CD14-positive monocyte (primary cell): Measurements from ENCODE around the gene MT1E. TPM values are rescaled to one million over a fixed set of nuclear protein-coding genes. Genes with fewer than 3 reads are reported as not detected.

ENCODE experiments used
- DNase-seq, 3 donors: peaks; one replicate each; pipeline ENCODE4 v3.0.0-alpha.2; 2011 to 2022
- H2AFZ ChIP-seq: 2 replicates; pipeline ENCODE4 v1.6.0; 2012; ENCODE audit warnings: mild to moderate bottlenecking, low read depth, low read length, inconsistent platforms; ENCODE audit not compliant: insufficient read depth, poor library complexity, severe bottlenecking
- H3K27ac ChIP-seq, 2 donors: 1 replicate in 1 of 2; 2 replicates in 1 of 2; pipeline ENCODE4 v1.5.1; 2012 to 2013; ENCODE audit warnings: low read length in 2 of 2, control low read depth in 1 of 2, inconsistent platforms in 1 of 2, low read depth in 1 of 2, mild to moderate bottlenecking in 1 of 2
- H3K27me3 ChIP-seq, 2 donors: one replicate each; pipeline versions ENCODE4 v1.6.0 to v1.6.1; 2011 to 2013; ENCODE audit warnings: low read length in 2 of 2; ENCODE audit not compliant: control insufficient read depth in 2 of 2, insufficient read depth in 2 of 2
- H3K36me3 ChIP-seq, 2 donors: replicated peaks in 1 of 2; 1 replicate in 1 of 2; 2 replicates in 1 of 2; pipeline versions ENCODE4 v1.5.1 to v1.6.1; 2012 to 2013; ENCODE audit warnings: low read length in 2 of 2, control low read depth in 1 of 2, inconsistent platforms in 1 of 2, mild to moderate bottlenecking in 1 of 2; ENCODE audit not compliant: insufficient read depth in 2 of 2, control insufficient read depth in 1 of 2
- H3K4me1 ChIP-seq, 2 donors: 1 replicate in 1 of 2; 2 replicates in 1 of 2; pipeline versions ENCODE4 v1.5.1 to v1.6.1; 2012 to 2013; ENCODE audit warnings: low read length in 2 of 2, control low read depth in 1 of 2, inconsistent platforms in 1 of 2, mild to moderate bottlenecking in 1 of 2, moderate library complexity in 1 of 2; ENCODE audit not compliant: insufficient read depth in 2 of 2, control insufficient read depth in 1 of 2
- H3K4me2 ChIP-seq: replicated peaks from 2 replicates; pipeline ENCODE3; 2012; ENCODE audit warnings: low read length, moderate library complexity, mild to moderate bottlenecking; ENCODE audit not compliant: poor library complexity, severe bottlenecking; ENCODE audit errors: extremely low read depth
- H3K4me3 ChIP-seq, 3 experiments: fragments of 200-600 bp in 1 of 3; sonication (generic) in 1 of 3; replicated peaks in 1 of 3; 1 replicate in 2 of 3; 2 replicates in 1 of 3; pipeline ENCODE4 v1.5.1; 2011 to 2013; ENCODE audit warnings: low read length in 3 of 3, mild to moderate bottlenecking in 3 of 3, control low read depth in 2 of 3, low read depth in 2 of 3, inconsistent platforms in 1 of 3, moderate library complexity in 1 of 3
- H3K79me2 ChIP-seq: 2 replicates; pipeline ENCODE4 v1.6.0; 2012; ENCODE audit warnings: mild to moderate bottlenecking, control low read depth, inconsistent platforms, low read length, moderate library complexity; ENCODE audit not compliant: insufficient read depth
- H3K9ac ChIP-seq: 2 replicates; pipeline ENCODE4 v1.6.0; 2017; ENCODE audit warnings: low read length, mild to moderate bottlenecking; ENCODE audit not compliant: insufficient read depth, poor library complexity, severe bottlenecking
- H3K9me3 ChIP-seq, 2 donors: replicated peaks in 1 of 2; 1 replicate in 1 of 2; 2 replicates in 1 of 2; pipeline versions ENCODE4 v1.5.1 to v1.6.1; 2012 to 2013; ENCODE audit warnings: low read length in 2 of 2, control low read depth in 1 of 2; ENCODE audit not compliant: control insufficient read depth in 1 of 2, insufficient read depth in 1 of 2
- H4K20me1 ChIP-seq: 2 replicates; pipeline ENCODE4 v1.6.0; 2012; ENCODE audit warnings: mild to moderate bottlenecking, low read length, control low read depth, moderate library complexity; ENCODE audit not compliant: insufficient read depth
- H3K27ac Mint-ChIP-seq, 7 donors: one replicate each; pipeline ENCODE4 v1.8.0; 2020; ENCODE audit warnings: mild to moderate bottlenecking in 7 of 7, mixed read lengths in 7 of 7, moderate library complexity in 6 of 7, inconsistent platforms in 2 of 7
- H3K27me3 Mint-ChIP-seq, 3 donors: one replicate each; pipeline ENCODE4 v1.8.0; 2021 to 2022; ENCODE audit warnings: low read depth in 3 of 3, mild to moderate bottlenecking in 3 of 3, mixed read lengths in 3 of 3, moderate library complexity in 3 of 3, inconsistent platforms in 1 of 3
- H3K36me3 Mint-ChIP-seq, 2 donors: one replicate each; pipeline ENCODE4 v1.8.0; 2020; ENCODE audit warnings: mixed read lengths in 2 of 2, inconsistent platforms in 1 of 2, mild to moderate bottlenecking in 1 of 2
- H3K4me1 Mint-ChIP-seq: one replicate; pipeline ENCODE4 v1.8.0; 2020; ENCODE audit warnings: mild to moderate bottlenecking, mixed read lengths
- H3K4me3 Mint-ChIP-seq, 2 donors: one replicate each; pipeline ENCODE4 v1.8.0; 2020; ENCODE audit warnings: mild to moderate bottlenecking in 2 of 2, mixed read lengths in 2 of 2, moderate library complexity in 1 of 2
- H3K9me3 Mint-ChIP-seq, 7 donors: one replicate each; pipeline ENCODE4 v1.8.0; 2020 to 2022; ENCODE audit warnings: mixed read lengths in 7 of 7, mild to moderate bottlenecking in 6 of 7, moderate library complexity in 6 of 7, inconsistent platforms in 2 of 7
- WGBS: methylation state at CpG from one replicate; pipeline ENCODE4 v1.1.5; 2013; ENCODE audit warnings: missing lambda C conversion rate; ENCODE audit not compliant: insufficient coverage; 5-methylcytosine and 5-hydroxymethylcytosine counted together
- intact Hi-C, 2 donors: fragments of 100-400 bp; cut with micrococcal nuclease; formaldehyde crosslinking; loops; one replicate each; pipeline versions ENCODE4 v1.15.0 to v1.15.1; 2023
- polyA plus RNA-seq, 3 donors: library from polyadenylated mRNA; depleted of rRNA in 1 of 3; unstranded in 2 of 3; stranded (reverse) in 1 of 3; fragments of 300-500 nt in 2 of 3; fragments of >200 nt in 1 of 3; fragmentation: Illumina TruSeq in 2 of 3; gene quantifications; 1 replicate in 2 of 3; 2 replicates in 1 of 3; pipeline ENCODE4 v1.2.3, GENCODE V29; 2012 to 2021
- TF ChIP-seq, protein P1 (sequence below): fragments of 200-600 bp; IDR thresholded peaks from one replicate; pipeline ENCODE4 v1.8.0; 2022; ENCODE audit warnings: antibody characterized with exemption, mild to moderate bottlenecking

MT1E gene
- polyA plus RNA-seq, 3 donors = 1.3 to 4.3 (median 4.0) TPM

DNA sequence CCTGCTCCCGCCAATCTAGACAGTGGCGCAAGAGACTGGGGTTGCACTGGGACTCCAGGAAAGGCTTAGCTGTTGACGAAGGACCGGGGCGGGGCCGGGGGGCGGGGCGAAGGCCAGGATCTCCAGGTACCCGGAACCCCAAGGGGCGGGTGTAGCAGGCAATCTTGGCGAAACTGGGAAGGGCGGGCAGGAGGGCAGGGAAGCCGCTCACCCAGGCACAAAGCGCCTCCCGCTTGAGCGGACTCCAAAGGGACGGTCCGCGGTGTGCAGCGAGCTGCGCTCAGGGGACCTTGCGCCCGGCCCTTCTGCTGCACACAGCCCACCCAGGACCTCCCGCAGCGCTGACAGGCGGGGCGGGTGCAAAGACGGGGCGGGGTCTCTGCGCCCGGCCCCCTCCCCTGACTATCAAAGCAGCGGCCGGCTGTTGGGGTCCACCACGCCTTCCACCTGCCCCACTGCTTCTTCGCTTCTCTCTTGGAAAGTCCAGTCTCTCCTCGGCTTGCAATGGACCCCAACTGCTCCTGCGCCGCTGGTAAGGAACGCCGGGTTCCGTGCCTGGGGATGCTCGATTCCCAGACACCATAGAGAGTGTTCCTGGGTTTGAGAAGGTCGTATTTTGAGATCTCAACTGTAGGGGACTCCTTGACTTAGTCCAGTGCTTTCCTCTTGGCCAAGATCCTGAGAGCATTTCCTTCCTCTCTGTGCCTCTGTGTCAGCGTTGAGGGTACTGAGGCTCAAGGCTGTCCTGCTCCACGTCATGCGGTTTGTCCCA is 32.2 kb downstream of the MT1E start, which contains the start of gene MT1F:
Gene MT1F, plus strand, starts transcription at position 405 of the 772 bp plus-strand sequence. Its CDS starts 100 bp downstream, at position 505.
- WGBS = under 1% methylated on average over 43 of the region's 46 CpGs
- Mint-ChIP-seq H3K4me3 (peak within 1 kb of the TSS; percentile 96 to 99), H3K9me3 (peaks cover 0 to 4% (median 2%) of the 10 kb centered on the region in 7 donors), H3K27ac (peak within 1 kb of the TSS in 5 of 7 donors; percentile 47 to 80 (median 75)), H3K27me3 (peaks cover 34 to 38% (median 38%) of the 10 kb centered on the region in 3 donors), H3K4me1 (peaks cover 21% of the 10 kb centered on the region), H3K36me3 (peaks cover 24 to 27% of the 10 kb centered on the region in 2 donors)
- peak within 1 kb of the TSS in 1 of 2 donors; percentile 47 for H3K27ac ChIP-seq
- peak within 1 kb of the TSS; percentile 99 for H3K4me2 ChIP-seq
- DNase-seq = peak; percentile 30 to 66 (median 48)
- peaks cover 12 to 20% of the 10 kb centered on the region in 2 donors for H3K4me1 ChIP-seq
- TF ChIP-seq, protein P1, sequence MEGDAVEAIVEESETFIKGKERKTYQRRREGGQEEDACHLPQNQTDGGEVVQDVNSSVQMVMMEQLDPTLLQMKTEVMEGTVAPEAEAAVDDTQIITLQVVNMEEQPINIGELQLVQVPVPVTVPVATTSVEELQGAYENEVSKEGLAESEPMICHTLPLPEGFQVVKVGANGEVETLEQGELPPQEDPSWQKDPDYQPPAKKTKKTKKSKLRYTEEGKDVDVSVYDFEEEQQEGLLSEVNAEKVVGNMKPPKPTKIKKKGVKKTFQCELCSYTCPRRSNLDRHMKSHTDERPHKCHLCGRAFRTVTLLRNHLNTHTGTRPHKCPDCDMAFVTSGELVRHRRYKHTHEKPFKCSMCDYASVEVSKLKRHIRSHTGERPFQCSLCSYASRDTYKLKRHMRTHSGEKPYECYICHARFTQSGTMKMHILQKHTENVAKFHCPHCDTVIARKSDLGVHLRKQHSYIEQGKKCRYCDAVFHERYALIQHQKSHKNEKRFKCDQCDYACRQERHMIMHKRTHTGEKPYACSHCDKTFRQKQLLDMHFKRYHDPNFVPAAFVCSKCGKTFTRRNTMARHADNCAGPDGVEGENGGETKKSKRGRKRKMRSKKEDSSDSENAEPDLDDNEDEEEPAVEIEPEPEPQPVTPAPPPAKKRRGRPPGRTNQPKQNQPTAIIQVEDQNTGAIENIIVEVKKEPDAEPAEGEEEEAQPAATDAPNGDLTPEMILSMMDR = no peak
- H4K20me1 ChIP-seq = no peaks in the 10 kb centered on the region
- peaks cover 8 to 30% of the 10 kb centered on the region in 2 donors for H3K27me3 ChIP-seq
- peak within 1 kb of the TSS; percentile 63 for H3K9ac ChIP-seq
- H2AFZ ChIP-seq = peak within 1 kb of the TSS; percentile 85
- H3K79me2 ChIP-seq = no peaks in the 10 kb centered on the region
- H3K36me3 ChIP-seq = no peaks in the 10 kb centered on the region
- no peaks in the 10 kb centered on the region for H3K9me3 ChIP-seq
- intact Hi-C loops = no loop called here
- H3K4me3 ChIP-seq = peak within 1 kb of the TSS; percentile 67 to 82 (median 67)

DNA sequence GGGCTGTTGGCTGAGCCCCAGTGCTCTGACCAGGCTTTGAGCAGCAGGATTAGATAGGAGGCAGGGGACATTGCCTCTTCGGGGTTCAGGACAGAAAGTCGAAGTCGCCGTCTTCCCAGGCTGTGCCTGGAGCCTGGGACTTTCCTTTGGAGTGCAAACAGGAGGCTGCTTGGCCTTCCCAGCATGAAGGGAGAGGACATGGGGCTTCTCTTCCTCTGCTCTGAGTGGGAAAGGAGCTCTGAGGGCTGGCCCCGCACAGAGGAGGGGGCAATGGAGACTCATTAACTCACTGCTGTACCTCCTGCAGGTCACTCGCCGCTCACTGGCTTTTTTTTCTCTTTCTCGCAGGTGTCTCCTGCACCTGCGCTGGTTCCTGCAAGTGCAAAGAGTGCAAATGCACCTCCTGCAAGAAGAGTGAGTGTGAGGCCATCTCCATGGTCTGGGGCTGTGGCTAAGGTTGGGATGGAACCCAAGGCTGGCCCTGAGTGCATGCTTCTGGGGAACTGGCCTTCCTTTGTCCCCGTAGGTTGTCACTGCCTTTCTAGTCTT is 32.8 kb downstream of the MT1E start:
- Histone ChIP-seq H3K4me1 (peaks cover 12 to 20% of the 10 kb centered on the region in 2 donors), H3K79me2 (no peaks in the 10 kb centered on the region), H3K27me3 (peaks cover 14 to 34% of the 10 kb centered on the region in 2 donors), H2AFZ (peak overlapping the region; percentile 85), H3K4me2 (peak overlapping the region; percentile 99), H3K9ac (peak overlapping the region; percentile 63), H3K4me3 (peak overlapping the region; percentile 67 to 82 (median 67)), H3K9me3 (no peaks in the 10 kb centered on the region), H3K36me3 (no peaks in the 10 kb centered on the region), H3K27ac (no peak overlapping the region), H4K20me1 (no peaks in the 10 kb centered on the region)
- intact Hi-C loops = no loop called here
- H3K36me3 Mint-ChIP-seq = peaks cover 24 to 27% of the 10 kb centered on the region in 2 donors
- peaks cover 39 to 44% (median 42%) of the 10 kb centered on the region in 3 donors for H3K27me3 Mint-ChIP-seq
- DNase-seq = no peak
- H3K27ac Mint-ChIP-seq = peak overlapping the region in 1 of 7 donors; percentile 75
- H3K4me1 Mint-ChIP-seq = peaks cover 21% of the 10 kb centered on the region
- TF ChIP-seq, protein P1 = no peak
- WGBS = 44% methylated on average over 8 of the region's 10 CpGs
- H3K4me3 Mint-ChIP-seq = peak overlapping the region; percentile 96 to 99
- H3K9me3 Mint-ChIP-seq = peaks cover 0 to 4% (median 2%) of the 10 kb centered on the region in 7 donors
